ENCODE measurements around the gene BNIP5.

DNA sequence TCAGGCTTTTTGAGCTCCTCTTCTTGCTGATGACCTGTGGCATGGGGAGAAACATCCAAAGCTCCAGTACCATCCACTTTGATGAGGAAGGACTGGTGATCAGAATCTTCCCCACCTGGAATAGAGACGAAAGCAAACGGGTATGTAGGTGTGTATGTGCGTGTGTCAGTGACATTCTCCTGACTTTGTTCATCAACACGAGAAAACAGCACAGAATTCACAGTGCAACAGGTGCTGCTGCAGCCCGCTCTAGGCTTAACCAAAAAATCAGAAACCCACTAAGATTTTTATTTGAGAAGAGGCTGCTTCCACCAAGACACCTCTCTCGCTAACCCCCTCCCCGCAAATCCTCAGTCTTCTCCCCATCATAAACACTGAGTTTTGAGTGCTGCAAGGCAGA is 8.1 kb downstream of the BNIP5 start:
- TF ChIP-seq, protein P1, sequence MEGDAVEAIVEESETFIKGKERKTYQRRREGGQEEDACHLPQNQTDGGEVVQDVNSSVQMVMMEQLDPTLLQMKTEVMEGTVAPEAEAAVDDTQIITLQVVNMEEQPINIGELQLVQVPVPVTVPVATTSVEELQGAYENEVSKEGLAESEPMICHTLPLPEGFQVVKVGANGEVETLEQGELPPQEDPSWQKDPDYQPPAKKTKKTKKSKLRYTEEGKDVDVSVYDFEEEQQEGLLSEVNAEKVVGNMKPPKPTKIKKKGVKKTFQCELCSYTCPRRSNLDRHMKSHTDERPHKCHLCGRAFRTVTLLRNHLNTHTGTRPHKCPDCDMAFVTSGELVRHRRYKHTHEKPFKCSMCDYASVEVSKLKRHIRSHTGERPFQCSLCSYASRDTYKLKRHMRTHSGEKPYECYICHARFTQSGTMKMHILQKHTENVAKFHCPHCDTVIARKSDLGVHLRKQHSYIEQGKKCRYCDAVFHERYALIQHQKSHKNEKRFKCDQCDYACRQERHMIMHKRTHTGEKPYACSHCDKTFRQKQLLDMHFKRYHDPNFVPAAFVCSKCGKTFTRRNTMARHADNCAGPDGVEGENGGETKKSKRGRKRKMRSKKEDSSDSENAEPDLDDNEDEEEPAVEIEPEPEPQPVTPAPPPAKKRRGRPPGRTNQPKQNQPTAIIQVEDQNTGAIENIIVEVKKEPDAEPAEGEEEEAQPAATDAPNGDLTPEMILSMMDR (IDR thresholded peaks at IDR 0.05), result no peak
- TF ChIP-seq EZH2 (IDR thresholded peaks at IDR 0.05) (no peak), EZH2phosphoT487 (IDR thresholded peaks at IDR 0.05) (no peak)
